ENCODE results near the gene TGM2.

GRCh38 chr20:38153401-38153800 is 11.7 kb downstream of the TGM2 start:
- no peak for TF ChIP-seq GATA2 (IDR thresholded peaks at IDR 0.05; ENCODE audit: low read depth, low read length)
- no peak for TF ChIP-seq GATA3 (IDR thresholded peaks at IDR 0.05; ENCODE audit: low read depth, low read length)
